ENCODE measurements around the gene PDE4D. TPM values are rescaled to one million over a fixed set of nuclear protein-coding genes. Genes with fewer than 3 reads are reported as not detected.
A peak's percentile ranks its signal among the peaks of the same experiment; 100 is the strongest.

PDE4D gene
- total and polyA plus RNA-seq, 4 donors, result 12.8 to 167 (median 44.5) TPM

DNA sequence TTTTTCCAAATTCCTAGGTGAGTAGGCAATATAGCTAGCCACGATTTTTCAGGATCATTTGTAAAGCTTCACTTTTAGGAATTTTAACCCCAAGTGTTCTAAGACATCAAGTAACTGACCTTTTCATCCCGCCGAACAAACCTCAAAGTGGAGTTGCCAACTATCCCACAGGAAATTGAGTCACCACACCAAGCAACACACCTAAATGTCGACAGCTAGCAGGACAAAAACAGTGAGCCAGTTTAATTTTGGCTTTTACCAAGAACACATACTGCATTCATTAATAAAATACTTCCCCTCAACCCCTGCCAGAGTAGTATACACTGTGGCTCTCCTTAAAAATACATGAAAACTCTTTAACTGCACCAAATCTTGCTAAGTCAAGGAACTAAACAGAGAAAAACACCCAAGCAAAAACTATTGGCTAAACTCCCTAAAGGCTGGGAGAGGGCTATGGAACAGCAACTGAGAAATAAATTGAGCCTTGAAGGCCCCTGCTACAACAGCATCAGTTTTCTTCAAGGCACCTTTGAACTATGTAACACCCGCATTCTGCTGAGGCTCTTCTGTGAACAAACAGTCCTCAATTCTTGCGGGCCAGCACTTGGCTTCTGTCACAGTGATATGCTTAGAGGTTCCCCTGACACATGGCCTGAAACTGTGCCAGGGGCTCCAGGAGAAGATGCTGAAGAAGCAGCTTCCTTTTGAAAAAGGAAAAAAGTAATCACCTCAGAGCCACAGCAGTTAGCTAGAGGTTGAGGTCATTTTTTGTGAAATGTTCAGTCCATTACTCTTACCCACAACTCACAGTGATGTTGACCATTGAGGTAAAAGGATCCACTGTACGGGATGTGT is 851.1 kb downstream of the PDE4D start:
- H3K27me3 ChIP-seq (ENCODE audit: control insufficient read depth in 3 of 3, insufficient read depth in 3 of 3, low read length in 2 of 3), result no peaks in the 10 kb centered on the region
- WGBS, 2 donors, result 40 to 41% methylated on average over 7 of the region's 7 CpGs
- H3K9ac ChIP-seq (ENCODE audit: insufficient read depth in 1 of 2, low read length in 2 of 2), result no peak overlapping the region
- ATAC-seq (ENCODE audit: insufficient read depth, low FRiP score) (no peak), DNase-seq (no peak)
- no peak overlapping the region for H3K4me3 ChIP-seq
- TF ChIP-seq, protein P1, sequence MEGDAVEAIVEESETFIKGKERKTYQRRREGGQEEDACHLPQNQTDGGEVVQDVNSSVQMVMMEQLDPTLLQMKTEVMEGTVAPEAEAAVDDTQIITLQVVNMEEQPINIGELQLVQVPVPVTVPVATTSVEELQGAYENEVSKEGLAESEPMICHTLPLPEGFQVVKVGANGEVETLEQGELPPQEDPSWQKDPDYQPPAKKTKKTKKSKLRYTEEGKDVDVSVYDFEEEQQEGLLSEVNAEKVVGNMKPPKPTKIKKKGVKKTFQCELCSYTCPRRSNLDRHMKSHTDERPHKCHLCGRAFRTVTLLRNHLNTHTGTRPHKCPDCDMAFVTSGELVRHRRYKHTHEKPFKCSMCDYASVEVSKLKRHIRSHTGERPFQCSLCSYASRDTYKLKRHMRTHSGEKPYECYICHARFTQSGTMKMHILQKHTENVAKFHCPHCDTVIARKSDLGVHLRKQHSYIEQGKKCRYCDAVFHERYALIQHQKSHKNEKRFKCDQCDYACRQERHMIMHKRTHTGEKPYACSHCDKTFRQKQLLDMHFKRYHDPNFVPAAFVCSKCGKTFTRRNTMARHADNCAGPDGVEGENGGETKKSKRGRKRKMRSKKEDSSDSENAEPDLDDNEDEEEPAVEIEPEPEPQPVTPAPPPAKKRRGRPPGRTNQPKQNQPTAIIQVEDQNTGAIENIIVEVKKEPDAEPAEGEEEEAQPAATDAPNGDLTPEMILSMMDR (IDR thresholded peaks at IDR 0.05; ENCODE audit: control extremely low read depth, extremely low read depth), result no peak
- H3K4me1 ChIP-seq (ENCODE audit: control insufficient read depth in 5 of 5, insufficient read depth in 5 of 5, low read length in 5 of 5), result peaks cover 0 to 16% (median 4%) of the 10 kb centered on the region in 5 donors
- H3K27ac ChIP-seq (ENCODE audit: low read depth in 1 of 2, low read length in 1 of 2), result peak overlapping the region in 1 of 2 donors; percentile 63
- no peaks in the 10 kb centered on the region for H3K9me3 ChIP-seq (ENCODE audit: control insufficient read depth in 4 of 4, insufficient read depth in 3 of 4, low read length in 3 of 4)
- no peaks in the 10 kb centered on the region for H3K36me3 ChIP-seq (ENCODE audit: control insufficient read depth in 4 of 4, insufficient read depth in 4 of 4, low read length in 4 of 4)

DNA sequence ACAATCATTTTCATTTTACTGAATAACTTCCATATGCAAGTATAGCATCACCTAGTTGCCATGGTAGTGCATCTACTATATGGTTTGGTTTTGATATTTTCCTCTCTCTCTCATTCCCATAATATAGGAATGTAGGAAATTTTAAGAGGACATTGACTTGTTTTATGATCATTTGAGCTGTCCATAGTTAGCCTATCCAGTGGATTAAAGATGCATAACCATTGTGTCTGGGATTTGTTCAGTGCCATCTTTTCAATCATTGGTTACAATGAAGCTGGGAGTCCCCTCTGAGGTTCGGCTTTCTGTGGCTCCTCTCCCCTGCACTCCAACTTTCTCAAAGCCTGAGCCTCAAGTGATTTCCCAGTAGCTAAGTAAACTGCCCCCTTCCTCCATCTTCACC is 852.2 kb downstream of the PDE4D start:
- Histone ChIP-seq H3K4me3 (no peak overlapping the region), H3K9ac (ENCODE audit: insufficient read depth in 1 of 2, low read length in 2 of 2) (no peak overlapping the region), H3K9me3 (ENCODE audit: control insufficient read depth in 4 of 4, insufficient read depth in 3 of 4, low read length in 3 of 4) (no peaks in the 10 kb centered on the region), H3K27ac (ENCODE audit: low read depth in 1 of 2, low read length in 1 of 2) (no peak overlapping the region), H3K4me1 (ENCODE audit: control insufficient read depth in 5 of 5, insufficient read depth in 5 of 5, low read length in 5 of 5) (peaks cover 0 to 26% (median 4%) of the 10 kb centered on the region in 5 donors), H3K27me3 (ENCODE audit: control insufficient read depth in 3 of 3, insufficient read depth in 3 of 3, low read length in 2 of 3) (no peaks in the 10 kb centered on the region), H3K36me3 (ENCODE audit: control insufficient read depth in 4 of 4, insufficient read depth in 4 of 4, low read length in 4 of 4) (no peaks in the 10 kb centered on the region)
- DNase-seq, result no peak
- WGBS, 2 donors, result 66 to 80% methylated on average over 1 of the region's 1 CpG
- ATAC-seq (ENCODE audit: insufficient read depth, low FRiP score), result no peak
- TF ChIP-seq, protein P1 (IDR thresholded peaks at IDR 0.05; ENCODE audit: control extremely low read depth, extremely low read depth), result no peak

DNA sequence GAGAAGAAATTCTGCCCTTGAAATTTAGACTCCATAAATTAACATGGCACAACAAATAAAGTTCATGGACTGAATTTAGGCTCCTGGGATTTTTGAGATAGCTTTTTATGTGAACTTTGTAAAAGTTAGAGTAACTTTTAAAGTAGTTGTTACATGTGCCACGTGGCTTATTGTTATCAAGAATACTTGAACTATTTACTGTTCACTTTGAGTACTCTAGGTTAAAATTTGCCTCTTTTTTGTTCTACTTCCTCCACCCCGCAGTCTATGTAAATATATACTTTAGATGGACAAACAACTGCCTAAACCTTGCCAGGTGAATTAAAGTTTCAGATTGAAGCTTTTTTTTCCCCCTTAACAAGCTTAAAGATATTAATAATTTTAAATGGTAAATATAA is 852.7 kb downstream of the PDE4D start:
- WGBS, 2 donors, result 43% methylated on average over 2 of the region's 2 CpGs
- Histone ChIP-seq H3K27ac (ENCODE audit: low read depth in 1 of 2, low read length in 1 of 2) (no peak overlapping the region), H3K27me3 (ENCODE audit: control insufficient read depth in 3 of 3, insufficient read depth in 3 of 3, low read length in 2 of 3) (no peaks in the 10 kb centered on the region), H3K4me1 (ENCODE audit: control insufficient read depth in 5 of 5, insufficient read depth in 5 of 5, low read length in 5 of 5) (peaks cover 0 to 32% (median 4%) of the 10 kb centered on the region in 5 donors), H3K9ac (ENCODE audit: insufficient read depth in 1 of 2, low read length in 2 of 2) (no peak overlapping the region), H3K36me3 (ENCODE audit: control insufficient read depth in 4 of 4, insufficient read depth in 4 of 4, low read length in 4 of 4) (peaks cover 0 to under 1% (median 0%) of the 10 kb centered on the region in 4 donors), H3K9me3 (ENCODE audit: control insufficient read depth in 4 of 4, insufficient read depth in 3 of 4, low read length in 3 of 4) (no peaks in the 10 kb centered on the region), H3K4me3 (no peak overlapping the region)
- ATAC-seq (ENCODE audit: insufficient read depth, low FRiP score) (no peak), DNase-seq (peak in 2 of 3 donors; percentile 27 to 40)
- TF ChIP-seq, protein P1 (IDR thresholded peaks at IDR 0.05; ENCODE audit: control extremely low read depth, extremely low read depth), result no peak

Measured in lung (tissue), 12 donors.